Measurements from ENCODE around the gene SHISAL2A.

- no peak for TF ChIP-seq OSR1 (CRISPR knock-in tag; IDR thresholded peaks at IDR 0.05)
- no peak for TF ChIP-seq ZNF565 (CRISPR knock-in tag; conservative IDR thresholded peaks at IDR 0.05; ENCODE audit: low read depth)
- no peak for TF ChIP-seq BACH2 (CRISPR knock-in tag; IDR thresholded peaks at IDR 0.05; ENCODE audit: borderline replicate concordance)
These were observed 37.6 kb downstream of the SHISAL2A start for GRCh38 chr1:52670604-52671003.

Data from SK-N-SH treated with all-trans-retinoic acid at 6 μM for 48 hours (cell line).